ENCODE results near the gene KRT32. TPM values are rescaled to one million over a fixed set of nuclear protein-coding genes. Genes with fewer than 3 reads are reported as not detected.

KRT32 gene
- total RNA-seq, 4 donors from 2014 or later = 0.61 to 12.8 (median 4.6) TPM

DNA sequence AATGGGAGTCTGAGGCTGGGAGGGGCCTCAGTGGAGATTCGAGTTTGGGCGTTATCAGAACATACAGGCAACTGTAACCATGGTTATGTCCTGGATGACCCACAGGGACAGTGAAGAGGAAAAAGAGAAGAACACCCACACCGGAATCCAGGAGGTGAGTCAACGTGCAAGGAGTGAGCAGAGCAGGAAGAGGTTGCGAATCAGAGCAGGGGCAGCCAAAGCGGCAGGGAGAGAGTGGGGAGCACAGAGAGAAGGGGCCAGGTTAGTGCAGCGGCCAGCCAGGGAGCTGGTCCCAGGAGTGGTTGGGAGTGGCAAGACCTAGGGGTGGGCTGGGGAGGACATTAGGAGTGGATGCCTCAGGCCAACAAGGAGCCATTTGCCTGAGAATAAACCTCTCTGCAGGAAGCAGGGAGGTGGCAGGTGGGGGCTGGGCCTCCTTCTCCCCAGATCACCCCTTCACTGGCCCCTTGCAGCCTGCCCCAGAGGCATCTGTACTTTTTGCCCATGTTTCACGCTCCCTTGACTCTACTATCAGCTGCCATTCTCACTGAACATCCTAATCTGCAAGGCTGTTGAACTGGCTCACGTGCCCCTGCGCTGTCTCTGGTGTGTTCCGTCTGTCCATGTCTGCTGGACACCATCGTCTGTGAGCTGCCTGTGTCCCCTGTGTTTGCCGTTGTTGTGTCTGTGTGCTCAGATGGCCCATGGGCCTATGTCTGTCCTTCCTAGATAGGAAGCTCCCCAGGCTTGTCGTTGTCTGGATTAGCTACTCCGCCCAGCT, 33.1 kb upstream of the KRT32 start:
- H3K9me3 ChIP-seq = no peaks in the 10 kb centered on the region
- peaks cover 4 to 94% (median 21%) of the 10 kb centered on the region in 3 donors for H3K4me1 ChIP-seq
- TF ChIP-seq, protein P1, sequence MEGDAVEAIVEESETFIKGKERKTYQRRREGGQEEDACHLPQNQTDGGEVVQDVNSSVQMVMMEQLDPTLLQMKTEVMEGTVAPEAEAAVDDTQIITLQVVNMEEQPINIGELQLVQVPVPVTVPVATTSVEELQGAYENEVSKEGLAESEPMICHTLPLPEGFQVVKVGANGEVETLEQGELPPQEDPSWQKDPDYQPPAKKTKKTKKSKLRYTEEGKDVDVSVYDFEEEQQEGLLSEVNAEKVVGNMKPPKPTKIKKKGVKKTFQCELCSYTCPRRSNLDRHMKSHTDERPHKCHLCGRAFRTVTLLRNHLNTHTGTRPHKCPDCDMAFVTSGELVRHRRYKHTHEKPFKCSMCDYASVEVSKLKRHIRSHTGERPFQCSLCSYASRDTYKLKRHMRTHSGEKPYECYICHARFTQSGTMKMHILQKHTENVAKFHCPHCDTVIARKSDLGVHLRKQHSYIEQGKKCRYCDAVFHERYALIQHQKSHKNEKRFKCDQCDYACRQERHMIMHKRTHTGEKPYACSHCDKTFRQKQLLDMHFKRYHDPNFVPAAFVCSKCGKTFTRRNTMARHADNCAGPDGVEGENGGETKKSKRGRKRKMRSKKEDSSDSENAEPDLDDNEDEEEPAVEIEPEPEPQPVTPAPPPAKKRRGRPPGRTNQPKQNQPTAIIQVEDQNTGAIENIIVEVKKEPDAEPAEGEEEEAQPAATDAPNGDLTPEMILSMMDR (IDR thresholded peaks at IDR 0.05) = no peak
- TF ChIP-seq POLR2A (IDR thresholded peaks at IDR 0.05) = peak in 1 of 4 donors; percentile 16
- 35 to 63% methylated on average over 12 to 14 of the region's 15 CpGs for WGBS, 2 donors
- DNase-seq = no peak
- peaks cover 0 to 7% (median 0%) of the 10 kb centered on the region in 4 donors for H3K27me3 ChIP-seq
- intact Hi-C loops (cut with DNase I) = no loop called here
- H3K27ac ChIP-seq = peak overlapping the region in 3 of 4 donors; percentile 77 to 92 (median 87)
- H3K36me3 ChIP-seq = peaks cover 0 to 42% (median 0%) of the 10 kb centered on the region in 3 donors
- H3K4me3 ChIP-seq = peak overlapping the region in 2 of 4 donors; percentile 52 to 54

DNA sequence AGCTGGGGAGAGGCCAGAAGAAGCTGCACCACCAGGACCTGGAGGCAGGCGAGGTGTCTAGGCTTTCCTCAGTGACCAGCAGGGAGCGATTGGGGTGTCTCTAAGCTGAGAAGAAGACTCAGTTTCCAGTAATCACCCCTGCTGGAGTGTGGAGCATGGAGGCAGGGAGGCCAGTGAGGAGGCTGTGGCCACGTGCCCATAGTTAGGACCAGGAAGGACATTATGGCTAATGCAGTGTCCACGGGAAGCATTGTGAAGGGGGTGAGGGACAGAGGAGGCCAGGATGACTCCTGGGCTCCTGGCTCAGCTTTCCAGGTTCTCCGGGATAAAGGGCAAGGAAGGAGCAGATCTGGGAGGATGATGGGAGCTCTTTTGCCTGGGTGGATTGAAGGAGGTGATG, 32.5 kb upstream of the KRT32 start:
- H3K27me3 ChIP-seq = peaks cover 0 to 7% (median 0%) of the 10 kb centered on the region in 4 donors
- peak overlapping the region; percentile 11 to 92 (median 82) for H3K27ac ChIP-seq
- H3K36me3 ChIP-seq = peaks cover 0 to 36% (median 0%) of the 10 kb centered on the region in 3 donors
- H3K9me3 ChIP-seq = no peaks in the 10 kb centered on the region
- DNase-seq = no peak
- 48 to 75% methylated on average over 5 of the region's 5 CpGs for WGBS, 2 donors
- H3K4me3 ChIP-seq = peak overlapping the region in 1 of 4 donors; percentile 54
- intact Hi-C loops (cut with DNase I) = no loop called here
- peaks cover 4 to 94% (median 25%) of the 10 kb centered on the region in 3 donors for H3K4me1 ChIP-seq
- TF ChIP-seq, protein P1 (IDR thresholded peaks at IDR 0.05) = peak in 2 of 6 experiments; percentile 11 to 18
- TF ChIP-seq POLR2A (IDR thresholded peaks at IDR 0.05) = peak in 1 of 4 donors; percentile 40

DNA sequence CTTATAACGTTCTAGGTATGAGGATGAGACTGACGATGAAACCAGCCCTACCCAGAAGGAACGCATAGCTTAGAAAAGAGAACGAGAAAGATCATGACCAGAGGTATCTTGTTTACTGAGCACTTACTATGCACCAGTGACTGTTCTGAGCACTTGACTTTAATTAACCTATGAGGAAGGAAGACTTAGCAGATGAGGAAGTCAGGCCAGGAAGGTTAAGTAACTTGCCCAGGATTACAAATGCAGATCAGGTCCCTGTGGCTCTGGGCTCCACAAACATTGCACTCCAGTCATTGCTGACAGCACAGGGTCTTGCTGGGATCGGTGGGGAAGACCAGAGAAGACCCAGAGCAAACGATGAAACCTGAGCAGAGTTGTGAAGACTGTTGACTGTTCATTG, 31.1 kb upstream of the KRT32 start:
- no peaks in the 10 kb centered on the region for H3K9me3 ChIP-seq
- peak overlapping the region; percentile 65 to 92 (median 82) for H3K27ac ChIP-seq
- WGBS, 2 donors = 32 to 39% methylated on average over 6 of the region's 6 CpGs
- DNase-seq = no peak
- peak overlapping the region in 2 of 4 donors; percentile 2 to 24 for H3K4me3 ChIP-seq
- intact Hi-C loops (cut with DNase I) = no loop called here
- H3K36me3 ChIP-seq = peaks cover 0 to 23% (median 0%) of the 10 kb centered on the region in 3 donors
- TF ChIP-seq POLR2A (IDR thresholded peaks at IDR 0.05) = peak in 1 of 4 donors; percentile 17
- TF ChIP-seq, protein P1 (IDR thresholded peaks at IDR 0.05) = no peak
- H3K27me3 ChIP-seq = peaks cover 0 to 7% (median 0%) of the 10 kb centered on the region in 4 donors
- H3K4me1 ChIP-seq = peaks cover 4 to 94% (median 28%) of the 10 kb centered on the region in 3 donors

DNA sequence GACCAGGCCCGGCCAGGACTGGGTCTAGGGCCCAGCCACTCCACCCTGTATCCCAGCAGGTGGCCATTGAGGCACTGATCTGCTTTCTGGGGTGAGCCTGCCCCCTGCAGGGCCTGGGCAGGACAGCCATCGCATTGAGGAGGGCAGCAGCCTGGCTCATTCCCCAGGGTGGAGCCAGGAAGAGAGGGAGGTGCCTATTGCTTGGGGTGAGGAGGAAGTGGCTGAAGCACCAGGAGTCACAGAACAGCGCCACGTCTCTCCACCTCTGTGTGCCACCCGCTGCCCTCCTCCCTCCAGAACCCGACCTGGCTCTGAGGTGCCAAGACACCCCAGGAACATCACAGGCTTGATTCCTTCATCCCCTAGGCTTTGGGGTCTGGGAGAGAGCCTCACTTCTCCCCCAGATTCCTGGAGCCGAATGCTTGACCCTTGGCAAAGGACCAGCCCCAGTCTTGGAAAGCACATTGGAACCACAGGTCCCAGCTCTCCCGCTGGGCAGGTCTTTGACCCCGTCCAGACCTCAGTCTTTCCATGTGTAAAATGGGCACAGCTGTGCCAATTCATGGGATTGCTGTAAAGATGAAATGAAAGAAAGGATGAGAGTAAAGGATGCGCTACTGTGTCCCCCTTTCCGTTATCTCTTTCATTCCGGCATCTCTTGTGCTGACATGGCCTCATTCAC, 29.8 kb upstream of the KRT32 start:
- Histone ChIP-seq H3K27ac (peak overlapping the region; percentile 65 to 92 (median 82)), H3K36me3 (peaks cover 0 to 10% (median 0%) of the 10 kb centered on the region in 3 donors), H3K4me1 (peaks cover 4 to 94% (median 38%) of the 10 kb centered on the region in 3 donors), H3K27me3 (peaks cover 0 to 7% (median 0%) of the 10 kb centered on the region in 4 donors), H3K4me3 (no peak overlapping the region), H3K9me3 (no peaks in the 10 kb centered on the region)
- TF ChIP-seq POLR2A (IDR thresholded peaks at IDR 0.05) = peak in 1 of 4 donors; percentile 15
- TF ChIP-seq, protein P1 (IDR thresholded peaks at IDR 0.05) = peak in 5 of 6 experiments; percentile 55 to 95 (median 87)
- no peak for DNase-seq
- 51 to 89% methylated on average over 5 to 6 of the region's 12 CpGs for WGBS, 2 donors
- intact Hi-C loops (cut with DNase I) = no loop called here

All from esophagus squamous epithelium (tissue), 5 donors.